ENCODE measurements around the gene SP9.
A peak's percentile ranks its signal among the peaks of the same experiment; 100 is the strongest.

SP9 gene

GRCh38 chr2:174334781-174335251, at the start of gene SP9:
Gene SP9 (plus strand): TSS chr2:174334954. CDS start chr2:174335093, 139 bp downstream.
- DNase-seq, result peak in 2 of 14 donors; percentile 10 to 38

DNA sequence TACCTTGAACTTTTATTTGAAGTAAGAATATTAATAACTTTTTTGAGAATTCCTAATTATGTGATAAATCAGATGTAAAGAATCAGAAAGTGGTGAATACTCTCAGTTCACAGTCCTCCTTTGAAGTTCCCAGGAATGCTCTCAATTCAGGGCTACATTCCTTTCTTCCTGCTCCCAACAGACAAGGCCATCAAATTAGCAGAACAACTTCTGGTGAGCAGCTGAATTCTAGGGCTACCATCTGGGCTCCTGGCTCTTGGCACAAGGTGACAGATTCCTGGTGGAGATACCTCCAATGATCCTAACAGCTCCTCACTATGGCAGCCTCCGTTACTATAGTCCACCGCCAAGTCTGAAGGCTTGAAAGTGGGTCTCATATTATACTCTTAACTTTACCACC, 48.6 kb upstream of the SP9 start:
- DNase-seq, result no peak

DNA sequence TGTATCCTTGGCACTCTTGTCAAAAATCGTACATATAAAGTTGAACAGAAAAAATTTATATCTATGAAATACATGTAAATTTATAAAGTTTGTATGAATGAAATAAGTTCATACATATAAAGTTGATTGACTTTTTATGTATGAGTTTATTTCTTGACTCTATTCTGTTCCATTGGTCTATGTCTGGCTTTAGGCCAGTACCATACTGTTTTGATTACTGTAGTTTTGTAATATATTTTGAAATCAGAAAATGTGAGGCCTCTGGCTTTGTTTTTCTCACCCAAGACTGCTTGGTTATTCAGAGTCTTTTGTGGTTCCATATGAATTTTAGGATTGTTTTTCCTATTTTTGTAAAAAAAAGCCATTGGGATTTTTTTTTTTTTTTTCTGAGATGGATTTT, 41.8 kb upstream of the SP9 start:
- DNase-seq, result no peak

DNA sequence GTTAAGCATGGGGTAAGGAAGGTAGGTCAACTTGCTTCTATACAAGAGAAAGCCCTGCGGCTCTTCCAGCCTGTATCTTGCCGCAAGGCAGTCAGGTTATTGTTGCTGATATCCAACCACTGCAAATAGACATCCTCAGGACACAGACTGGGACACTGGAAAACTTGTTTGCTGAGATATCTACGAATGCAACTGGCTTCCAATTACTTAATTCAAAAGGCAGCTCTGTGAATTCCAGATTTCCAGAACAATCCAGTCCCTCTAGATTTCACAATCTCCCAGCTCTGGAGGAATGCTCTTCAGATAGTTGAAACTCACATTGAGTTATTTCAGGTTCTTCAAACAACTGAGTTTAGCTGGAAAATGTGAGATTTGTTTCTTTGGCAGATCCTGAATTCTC, 34.6 kb upstream of the SP9 start:
- DNase-seq, result no peak

- DNase-seq, result no peak
These were observed 22.0 kb upstream of the SP9 start for GRCh38 chr2:174312581-174313234.

- no peak for DNase-seq
These were observed 12.6 kb upstream of the SP9 start for GRCh38 chr2:174322149-174322548.

GRCh38 chr2:174322746-174323145, 12.0 kb upstream of the SP9 start:
- DNase-seq, result no peak

GRCh38 chr2:174324530-174324929, 10.2 kb upstream of the SP9 start:
- DNase-seq, result no peak

GRCh38 chr2:174325373-174326160, 9.2 kb upstream of the SP9 start:
- DNase-seq, result peak in 1 of 14 donors; percentile 37

DNA sequence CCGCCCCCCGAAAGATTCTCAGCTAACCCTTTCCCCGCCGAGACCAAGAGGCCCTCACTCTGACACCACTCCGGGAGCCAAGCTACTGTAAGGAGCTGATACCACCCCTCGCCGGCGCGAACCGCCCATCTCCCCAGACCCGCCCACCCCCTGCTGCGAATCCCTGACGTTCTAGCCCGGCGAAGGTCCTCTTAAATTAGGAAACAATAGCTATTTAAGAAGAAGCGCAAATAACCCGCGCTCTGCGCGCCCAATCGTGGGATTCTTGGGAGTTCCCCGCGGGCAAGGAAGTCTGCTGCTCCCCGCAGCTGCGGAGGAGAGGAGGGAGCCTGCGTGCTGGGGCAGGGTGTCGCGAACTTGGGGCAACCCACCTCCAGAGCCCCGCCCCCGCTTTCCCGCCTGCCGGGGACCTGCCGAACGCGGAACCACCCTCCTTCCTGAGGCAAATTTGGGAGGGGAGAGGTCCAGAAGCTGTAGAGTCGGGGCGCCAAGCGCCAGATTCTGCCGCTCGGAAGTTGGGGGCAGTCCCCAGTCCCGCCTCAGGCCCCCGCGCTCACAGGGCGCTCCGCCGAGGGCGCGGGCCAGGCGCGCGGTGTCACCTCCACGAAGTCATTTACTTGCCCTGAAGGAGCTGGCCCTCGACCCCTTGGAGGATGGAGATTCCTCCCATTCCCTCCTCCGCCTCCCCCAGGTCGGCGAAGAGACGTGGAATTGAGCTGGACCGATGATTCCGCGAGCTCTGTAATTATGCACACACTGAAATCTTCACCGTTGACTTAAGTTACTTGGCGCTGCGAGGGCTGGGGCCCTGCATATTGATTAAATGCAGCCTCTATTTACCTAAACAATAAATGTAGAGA, 8.4 kb upstream of the SP9 start:
- peak in 1 of 14 donors; percentile 37 for DNase-seq

GRCh38 chr2:174327021-174327840, 7.5 kb upstream of the SP9 start:
- DNase-seq, result no peak

DNA sequence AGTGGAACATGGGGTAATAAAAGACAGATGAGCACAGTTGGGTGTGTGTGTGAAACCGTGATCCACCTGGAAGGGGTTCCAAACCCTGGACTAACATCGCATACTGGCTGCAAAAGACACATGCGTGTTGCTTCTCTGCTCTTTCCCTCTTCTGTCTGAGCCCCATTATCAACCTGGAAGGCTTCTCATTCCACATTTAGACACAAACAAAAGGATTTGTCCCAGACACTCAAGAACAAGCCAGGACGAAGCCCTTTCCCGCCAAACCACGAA, 7.0 kb upstream of the SP9 start:
- DNase-seq, result no peak

- no peak for DNase-seq
These were observed 6.4 kb upstream of the SP9 start for GRCh38 chr2:174328114-174328960.

- no peak for DNase-seq
These were observed 5.6 kb upstream of the SP9 start for GRCh38 chr2:174328961-174329715.

DNA sequence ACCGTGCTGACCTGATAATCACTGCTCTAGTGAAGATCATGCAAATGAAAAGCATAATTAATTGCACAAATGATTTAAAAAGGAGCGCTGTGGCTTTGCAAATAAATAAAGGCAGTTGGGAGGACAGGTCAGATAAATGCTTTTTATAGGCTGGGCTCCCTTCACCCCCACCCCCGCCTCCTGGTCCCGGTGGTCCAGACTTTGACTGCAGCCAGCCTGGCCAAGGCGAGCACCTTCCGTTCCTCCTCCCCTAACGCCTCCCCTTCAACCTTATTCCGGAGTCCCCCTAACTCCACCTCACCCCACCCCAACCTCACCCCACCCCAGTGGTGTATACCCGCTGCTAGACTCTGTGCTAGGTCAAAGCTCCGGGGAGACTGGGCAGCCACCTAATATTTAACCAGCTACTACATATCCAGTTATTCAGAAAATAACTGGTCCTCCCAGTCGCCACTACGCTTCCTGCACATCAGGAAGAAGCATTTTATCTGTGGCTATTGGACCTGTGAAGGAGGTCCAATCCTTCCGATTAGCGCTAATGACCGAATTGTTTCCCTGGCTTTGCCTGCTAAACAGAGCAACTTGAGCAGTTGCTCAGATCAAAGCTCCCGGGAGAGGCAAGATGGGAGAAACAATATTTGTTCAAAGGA, 3.7 kb upstream of the SP9 start:
- no peak for DNase-seq

DNA sequence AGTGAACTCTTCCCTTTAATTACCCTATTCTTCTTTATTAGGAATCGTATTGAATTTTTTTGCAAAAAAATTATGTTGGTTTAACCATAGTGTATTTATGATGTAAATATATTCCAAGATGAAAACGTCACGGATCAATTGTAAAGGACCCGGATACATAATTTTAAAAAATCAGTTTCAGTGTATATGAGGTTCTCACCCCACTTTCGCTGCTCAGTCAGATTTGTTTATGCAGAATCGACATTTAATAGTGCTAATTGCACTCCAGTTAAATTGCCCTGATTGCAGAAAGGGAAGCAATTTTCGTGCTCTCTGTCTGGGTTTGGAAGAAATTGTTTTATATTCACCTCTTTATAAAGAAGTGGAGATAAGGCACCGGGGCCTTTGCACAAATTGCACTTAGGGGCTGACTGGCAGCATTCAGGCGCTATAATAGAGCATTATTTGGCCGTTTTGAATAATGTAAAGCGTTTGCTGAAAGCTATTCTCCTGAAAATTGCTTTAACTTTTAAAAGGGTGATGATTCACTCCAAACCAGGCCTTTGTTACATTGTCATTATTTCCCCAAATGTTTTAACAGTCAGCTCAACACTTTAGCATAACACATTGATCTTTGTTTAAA, 3.0 kb upstream of the SP9 start:
- no peak for DNase-seq

DNA sequence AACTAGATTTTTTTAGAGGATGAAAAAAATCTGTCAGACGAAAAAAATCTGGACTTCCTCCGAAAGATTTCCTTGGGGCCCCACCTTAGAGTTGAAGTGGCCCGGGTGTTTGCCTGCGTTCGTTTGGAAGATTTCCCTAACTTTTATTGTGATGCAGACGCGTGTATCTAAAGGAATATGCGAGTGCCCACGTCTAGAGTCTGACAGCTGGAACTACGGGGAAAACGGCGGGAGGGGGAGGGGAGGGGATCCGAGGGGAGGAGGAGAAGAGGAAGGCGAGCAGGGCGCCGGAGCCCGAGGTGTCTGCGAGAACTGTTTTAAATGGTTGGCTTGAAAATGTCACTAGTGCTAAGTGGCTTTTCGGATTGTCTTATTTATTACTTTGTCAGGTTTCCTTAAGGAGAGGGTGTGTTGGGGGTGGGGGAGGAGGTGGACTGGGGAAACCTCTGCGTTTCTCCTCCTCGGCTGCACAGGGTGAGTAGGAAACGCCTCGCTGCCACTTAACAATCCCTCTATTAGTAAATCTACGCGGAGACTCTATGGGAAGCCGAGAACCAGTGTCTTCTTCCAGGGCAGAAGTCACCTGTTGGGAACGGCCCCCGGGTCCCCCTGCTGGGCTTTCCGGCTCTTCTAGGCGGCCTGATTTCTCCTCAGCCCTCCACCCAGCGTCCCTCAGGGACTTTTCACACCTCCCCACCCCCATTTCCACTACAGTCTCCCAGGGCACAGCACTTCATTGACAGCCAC, 2.4 kb upstream of the SP9 start:
- DNase-seq, result no peak

DNA sequence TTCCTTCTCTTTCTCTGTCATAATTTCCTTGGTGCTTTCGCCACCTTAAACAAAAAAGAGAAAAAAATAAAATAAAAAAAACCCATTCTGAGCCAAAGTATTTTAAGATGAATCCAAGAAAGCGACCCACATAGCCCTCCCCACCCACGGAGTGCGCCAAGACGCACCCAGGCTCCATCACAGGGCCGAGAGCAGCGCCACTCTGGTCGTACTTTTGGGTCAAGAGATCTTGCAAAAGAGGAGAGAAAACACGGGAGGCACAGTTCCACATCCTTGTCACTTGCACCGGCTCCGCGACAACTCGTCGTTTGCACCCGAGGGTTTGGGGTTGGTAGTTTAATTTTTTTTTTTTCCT, 1.8 kb upstream of the SP9 start:
- DNase-seq, result no peak
